PC-3 (cell line): ENCODE measurements around the gene SFMBT1.

Experiments
- CTCF ChIP-seq: fragments of 300-600 bp; sonication (generic); conservative IDR thresholded peaks from 2 replicates; pipeline ENCODE4 v1.5.1; 2017; ENCODE audit warnings: antibody characterized with exemption, low read depth, mild to moderate bottlenecking, low read length
- EZH2 ChIP-seq: fragments of 300-600 bp; sonication (generic); IDR thresholded peaks from one replicate; pipeline ENCODE4 v1.6.1; 2017; ENCODE audit warnings: antibody characterized with exemption, mild to moderate bottlenecking, low read length; ENCODE audit not compliant: unreplicated experiment
- EZH2phosphoT487 ChIP-seq: fragments of 300-600 bp; sonication (generic); IDR thresholded peaks from 2 replicates; pipeline ENCODE4 v1.6.1; 2018; ENCODE audit warnings: mild to moderate bottlenecking, antibody characterized with exemption, low read length, borderline replicate concordance

DNA sequence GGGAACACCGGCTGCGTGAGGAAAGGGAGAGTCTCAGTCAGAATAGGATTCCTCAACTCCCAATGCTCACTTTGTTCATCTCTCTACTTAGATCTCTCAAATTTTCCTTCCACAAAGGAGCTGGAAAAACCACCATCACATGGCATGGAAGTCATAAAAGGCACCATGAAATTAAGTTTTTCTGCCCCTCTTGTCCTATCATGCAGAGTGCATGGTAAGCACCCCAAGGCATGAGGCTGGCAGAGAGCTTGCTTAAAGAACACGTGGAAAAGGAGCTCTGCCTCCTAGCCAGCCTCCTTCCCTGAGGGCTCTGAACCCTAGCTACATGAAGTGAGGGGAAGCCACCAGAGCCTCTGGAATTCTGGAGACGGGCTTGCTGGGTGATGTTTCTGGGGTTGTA is 166.3 kb downstream of the SFMBT1 start:
- TF ChIP-seq CTCF, result no peak
- TF ChIP-seq EZH2, result no peak
- no peak for TF ChIP-seq EZH2phosphoT487
